ENCODE measurements around the gene LTBP3.
A peak's percentile ranks its signal among the peaks of the same experiment; 100 is the strongest.

The LTBP3 gene

DNA sequence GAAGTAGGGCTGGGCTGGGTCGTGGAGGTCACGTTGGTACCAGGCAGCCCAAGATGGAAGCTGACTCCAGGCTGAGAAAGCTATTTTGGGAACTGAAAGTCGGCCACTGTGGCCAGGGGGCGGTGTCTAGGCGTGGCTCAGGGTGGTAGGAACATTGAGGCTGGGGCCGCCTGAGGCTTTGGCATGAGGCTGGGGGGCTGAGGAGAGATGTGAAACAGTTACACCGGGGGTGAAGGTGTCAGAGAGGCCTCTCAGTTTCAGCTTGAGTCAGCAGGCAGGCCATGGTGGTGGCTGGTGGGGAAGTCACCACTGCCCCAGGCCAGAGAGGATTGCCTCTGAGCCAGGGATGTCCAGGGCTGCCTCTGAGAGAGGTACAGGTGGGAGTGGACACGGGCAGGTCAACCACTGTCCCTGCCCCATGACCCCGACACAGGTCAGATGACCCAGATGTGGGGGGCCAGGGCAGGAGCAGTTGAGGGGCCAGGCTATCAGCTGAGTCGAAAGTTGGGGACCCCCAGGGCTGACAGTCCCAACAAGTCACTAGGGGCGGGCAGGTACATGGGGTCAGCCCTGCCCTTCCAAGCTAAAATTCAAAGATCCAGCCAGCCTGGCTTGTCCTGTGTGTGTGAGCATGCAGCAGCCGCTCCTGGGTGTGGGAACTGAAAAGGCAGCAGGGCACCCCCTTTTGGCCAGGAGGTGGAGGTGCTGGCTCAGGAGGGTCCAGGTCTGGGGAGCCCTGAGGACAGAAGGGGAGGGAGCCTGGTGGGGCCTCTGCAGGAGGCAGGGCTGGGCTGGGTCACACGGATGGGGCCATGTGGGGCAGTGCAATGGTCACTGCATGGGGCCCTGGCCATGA, 30.3 kb upstream of the LTBP3 start:
- peak; percentile 81 for DNase-seq (ENCODE audit: low read depth)
- H3K4me3 ChIP-seq (ENCODE audit: low read depth, low read length) = no peak overlapping the region
- TF ChIP-seq, protein P1, sequence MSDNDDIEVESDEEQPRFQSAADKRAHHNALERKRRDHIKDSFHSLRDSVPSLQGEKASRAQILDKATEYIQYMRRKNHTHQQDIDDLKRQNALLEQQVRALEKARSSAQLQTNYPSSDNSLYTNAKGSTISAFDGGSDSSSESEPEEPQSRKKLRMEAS (IDR thresholded peaks at IDR 0.05; ENCODE audit: low read depth, low read length) = no peak
- TF ChIP-seq POLR2A (IDR thresholded peaks at IDR 0.05; ENCODE audit: extremely low read depth, insufficient read length) = no peak
- TF ChIP-seq MYC (IDR thresholded peaks at IDR 0.05; ENCODE audit: low read depth, low read length) = no peak
- TF ChIP-seq, protein P2, sequence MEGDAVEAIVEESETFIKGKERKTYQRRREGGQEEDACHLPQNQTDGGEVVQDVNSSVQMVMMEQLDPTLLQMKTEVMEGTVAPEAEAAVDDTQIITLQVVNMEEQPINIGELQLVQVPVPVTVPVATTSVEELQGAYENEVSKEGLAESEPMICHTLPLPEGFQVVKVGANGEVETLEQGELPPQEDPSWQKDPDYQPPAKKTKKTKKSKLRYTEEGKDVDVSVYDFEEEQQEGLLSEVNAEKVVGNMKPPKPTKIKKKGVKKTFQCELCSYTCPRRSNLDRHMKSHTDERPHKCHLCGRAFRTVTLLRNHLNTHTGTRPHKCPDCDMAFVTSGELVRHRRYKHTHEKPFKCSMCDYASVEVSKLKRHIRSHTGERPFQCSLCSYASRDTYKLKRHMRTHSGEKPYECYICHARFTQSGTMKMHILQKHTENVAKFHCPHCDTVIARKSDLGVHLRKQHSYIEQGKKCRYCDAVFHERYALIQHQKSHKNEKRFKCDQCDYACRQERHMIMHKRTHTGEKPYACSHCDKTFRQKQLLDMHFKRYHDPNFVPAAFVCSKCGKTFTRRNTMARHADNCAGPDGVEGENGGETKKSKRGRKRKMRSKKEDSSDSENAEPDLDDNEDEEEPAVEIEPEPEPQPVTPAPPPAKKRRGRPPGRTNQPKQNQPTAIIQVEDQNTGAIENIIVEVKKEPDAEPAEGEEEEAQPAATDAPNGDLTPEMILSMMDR (IDR thresholded peaks at IDR 0.05; ENCODE audit: low read depth, low read length) = peak; percentile 84

DNA sequence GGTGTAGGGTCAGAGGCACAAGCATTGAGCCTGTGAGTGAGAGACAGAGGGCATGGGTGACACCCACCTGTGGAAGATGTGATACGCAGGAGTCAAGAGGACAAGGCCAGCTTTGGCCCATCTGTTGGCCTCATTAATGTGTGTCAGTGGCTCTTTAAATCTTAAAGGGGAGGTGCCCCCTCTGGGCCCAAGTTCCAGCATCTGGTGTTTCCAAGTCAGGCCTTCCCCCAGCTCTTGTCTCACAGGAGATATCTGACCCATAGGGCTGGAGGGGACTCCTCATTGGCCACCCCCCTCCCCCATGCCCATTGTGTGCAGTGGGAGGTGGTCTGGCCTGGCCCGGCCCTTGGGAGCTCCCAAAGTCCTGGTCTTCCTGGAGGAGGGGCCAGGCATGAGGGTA, 28.5 kb upstream of the LTBP3 start:
- TF ChIP-seq, protein P1 (IDR thresholded peaks at IDR 0.05; ENCODE audit: low read depth, low read length) = no peak
- TF ChIP-seq MYC (IDR thresholded peaks at IDR 0.05; ENCODE audit: low read depth, low read length) = no peak
- TF ChIP-seq, protein P2 (IDR thresholded peaks at IDR 0.05; ENCODE audit: low read depth, low read length) = no peak
- no peak for TF ChIP-seq POLR2A (IDR thresholded peaks at IDR 0.05; ENCODE audit: extremely low read depth, insufficient read length)
- H3K4me3 ChIP-seq (ENCODE audit: low read depth, low read length) = no peak overlapping the region
- DNase-seq (ENCODE audit: low read depth) = no peak

DNA sequence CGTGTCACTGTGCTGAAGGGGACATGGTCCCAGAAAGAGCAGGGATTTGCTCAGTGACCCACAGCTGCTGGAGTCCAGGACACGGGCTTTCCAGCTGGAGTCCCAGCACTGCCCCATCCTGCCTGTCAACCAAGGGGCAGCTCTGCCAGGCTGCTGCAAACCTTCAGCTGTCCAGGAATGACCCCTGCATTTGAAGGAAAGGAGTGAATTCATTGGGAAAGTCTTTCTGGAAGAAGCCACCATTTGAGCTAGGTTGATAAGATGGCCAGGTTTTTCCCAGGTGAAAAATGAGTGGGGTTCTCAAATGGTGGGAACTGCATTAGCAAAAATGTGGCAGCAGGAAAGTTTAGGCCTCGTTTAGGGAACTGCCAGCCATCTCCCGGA, 28.1 kb upstream of the LTBP3 start:
- no peak overlapping the region for H3K4me3 ChIP-seq (ENCODE audit: low read depth, low read length)
- TF ChIP-seq POLR2A (IDR thresholded peaks at IDR 0.05; ENCODE audit: extremely low read depth, insufficient read length) (no peak), MYC (IDR thresholded peaks at IDR 0.05; ENCODE audit: low read depth, low read length) (no peak)
- TF ChIP-seq, protein P2 (IDR thresholded peaks at IDR 0.05; ENCODE audit: low read depth, low read length) = no peak
- TF ChIP-seq, protein P1 (IDR thresholded peaks at IDR 0.05; ENCODE audit: low read depth, low read length) = no peak
- DNase-seq (ENCODE audit: low read depth) = no peak

DNA sequence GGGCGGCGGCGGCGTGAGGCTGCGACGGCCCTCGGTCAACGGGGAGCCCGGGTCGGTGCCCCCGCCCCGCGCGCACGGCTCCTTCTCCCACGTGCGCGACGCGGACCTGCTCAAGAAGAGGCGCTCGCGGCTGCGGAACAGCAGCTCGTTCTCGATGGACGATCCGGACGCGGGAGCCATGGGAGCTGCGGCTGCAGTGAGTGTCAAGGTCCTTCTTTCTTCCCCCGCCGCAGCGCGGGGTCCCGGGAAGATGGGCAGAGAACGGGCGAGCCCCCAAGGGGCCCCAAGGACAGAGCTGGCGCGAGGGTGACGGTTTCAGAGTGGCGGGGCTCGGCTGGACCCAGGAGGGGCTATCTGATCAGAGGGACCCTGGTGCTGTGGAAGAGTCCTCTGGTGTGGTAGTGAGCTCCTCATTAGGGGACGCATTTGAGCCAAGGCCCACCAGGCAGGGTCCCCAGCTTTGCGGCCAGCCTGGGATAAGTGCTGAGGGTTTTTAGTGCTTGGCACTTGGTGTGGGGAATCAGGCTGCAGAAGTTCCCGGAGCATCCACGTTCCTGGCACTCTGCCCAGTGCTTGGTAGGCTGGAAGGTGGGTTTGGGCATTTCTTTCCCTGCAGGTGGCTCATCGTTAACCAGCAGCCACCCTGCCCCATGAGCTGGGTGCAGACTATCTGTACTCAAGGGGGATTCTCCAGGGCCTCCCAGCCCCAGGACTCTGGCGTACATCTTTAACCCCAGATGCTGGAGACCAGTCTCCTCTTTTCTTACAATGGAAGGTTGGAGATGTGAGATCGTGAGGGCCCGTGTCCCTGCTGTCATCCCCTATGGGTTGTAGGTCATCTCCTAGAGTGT, 27.5 kb upstream of the LTBP3 start:
- no peak overlapping the region for H3K4me3 ChIP-seq (ENCODE audit: low read depth, low read length)
- no peak for DNase-seq (ENCODE audit: low read depth)
- TF ChIP-seq POLR2A (IDR thresholded peaks at IDR 0.05; ENCODE audit: extremely low read depth, insufficient read length) (no peak), MYC (IDR thresholded peaks at IDR 0.05; ENCODE audit: low read depth, low read length) (no peak)
- TF ChIP-seq, protein P1 (IDR thresholded peaks at IDR 0.05; ENCODE audit: low read depth, low read length) = no peak
- TF ChIP-seq, protein P2 (IDR thresholded peaks at IDR 0.05; ENCODE audit: low read depth, low read length) = no peak

DNA sequence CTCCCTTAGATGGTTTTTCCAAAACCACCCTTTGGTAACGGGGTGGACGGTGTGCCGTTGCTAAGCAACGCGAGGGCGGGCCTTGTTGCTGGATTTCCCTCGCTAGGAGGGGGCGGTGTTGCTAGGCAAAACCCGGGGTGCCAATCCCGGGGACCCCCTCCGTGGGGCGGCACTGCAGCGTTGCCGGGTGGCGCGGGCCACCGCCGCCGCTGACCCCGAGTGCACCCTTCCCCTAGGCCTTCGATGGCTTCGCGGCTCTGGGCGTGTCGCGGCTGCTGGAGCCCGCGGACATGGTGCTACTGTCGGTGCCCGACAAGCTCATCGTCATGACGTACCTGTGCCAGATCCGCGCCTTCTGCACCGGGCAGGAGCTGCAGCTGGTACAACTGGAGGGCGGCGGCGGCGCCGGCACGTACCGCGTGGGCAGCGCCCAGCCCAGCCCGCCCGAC, 26.6 kb upstream of the LTBP3 start:
- TF ChIP-seq, protein P1 (IDR thresholded peaks at IDR 0.05; ENCODE audit: low read depth, low read length) = no peak
- no peak for TF ChIP-seq MYC (IDR thresholded peaks at IDR 0.05; ENCODE audit: low read depth, low read length)
- TF ChIP-seq POLR2A (IDR thresholded peaks at IDR 0.05; ENCODE audit: extremely low read depth, insufficient read length) = no peak
- TF ChIP-seq, protein P2 (IDR thresholded peaks at IDR 0.05; ENCODE audit: low read depth, low read length) = no peak
- no peak overlapping the region for H3K4me3 ChIP-seq (ENCODE audit: low read depth, low read length)
- DNase-seq (ENCODE audit: low read depth) = no peak
